Left kidney (tissue), 2 donors: Measurements from ENCODE around the gene BTG2. TPM values are rescaled to one million over a fixed set of nuclear protein-coding genes. Genes with fewer than 3 reads are reported as not detected.

ENCODE experiments used
- DNase-seq: peaks from one replicate; pipeline ENCODE4 v3.0.0-alpha.2; 2013
- polyA plus RNA-seq: library from polyadenylated mRNA; unstranded; fragments of 120-200 nt; gene quantifications from one replicate; pipeline ENCODE4 v1.2.1, GENCODE V29; 2013; ENCODE audit not compliant: insufficient read length

Gene BTG2
- polyA plus RNA-seq, 1 donor: 102 TPM

GRCh38 chr1:203275656-203276272 is 29.6 kb upstream of the BTG2 start:
- DNase-seq: no peak

- no peak for DNase-seq
These were observed 28.9 kb upstream of the BTG2 start for GRCh38 chr1:203276408-203276807.

DNA sequence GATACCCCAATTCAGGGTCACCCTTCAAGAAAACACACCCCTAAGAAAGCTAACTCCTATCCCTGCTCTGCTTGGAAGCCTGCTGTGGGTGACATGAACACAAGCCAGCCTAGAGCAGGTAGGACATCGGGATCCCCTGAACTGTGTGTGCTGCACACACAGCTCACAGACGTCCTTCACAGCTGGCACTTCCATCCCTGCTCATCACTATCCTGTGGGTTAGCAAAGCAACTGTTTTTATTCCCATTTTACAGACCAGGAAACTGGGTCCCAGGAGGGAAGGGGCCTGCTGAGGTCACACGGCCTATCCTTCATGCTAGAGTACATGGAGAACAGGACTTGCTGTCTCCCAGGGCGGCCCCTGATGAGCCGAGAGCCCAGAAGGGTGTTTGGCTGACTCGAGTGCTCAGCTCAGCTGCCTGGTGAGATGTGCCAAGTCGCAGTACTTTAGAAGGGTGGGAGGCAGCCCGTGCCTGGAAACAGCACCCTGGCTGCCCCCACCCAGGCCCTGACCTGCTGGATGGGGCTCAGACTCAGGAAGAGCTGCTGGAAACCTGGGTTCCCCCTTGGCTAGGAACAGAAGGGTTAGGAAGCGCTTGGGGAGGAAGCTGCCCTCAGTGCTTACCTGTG is 28.3 kb upstream of the BTG2 start:
- DNase-seq: no peak

DNA sequence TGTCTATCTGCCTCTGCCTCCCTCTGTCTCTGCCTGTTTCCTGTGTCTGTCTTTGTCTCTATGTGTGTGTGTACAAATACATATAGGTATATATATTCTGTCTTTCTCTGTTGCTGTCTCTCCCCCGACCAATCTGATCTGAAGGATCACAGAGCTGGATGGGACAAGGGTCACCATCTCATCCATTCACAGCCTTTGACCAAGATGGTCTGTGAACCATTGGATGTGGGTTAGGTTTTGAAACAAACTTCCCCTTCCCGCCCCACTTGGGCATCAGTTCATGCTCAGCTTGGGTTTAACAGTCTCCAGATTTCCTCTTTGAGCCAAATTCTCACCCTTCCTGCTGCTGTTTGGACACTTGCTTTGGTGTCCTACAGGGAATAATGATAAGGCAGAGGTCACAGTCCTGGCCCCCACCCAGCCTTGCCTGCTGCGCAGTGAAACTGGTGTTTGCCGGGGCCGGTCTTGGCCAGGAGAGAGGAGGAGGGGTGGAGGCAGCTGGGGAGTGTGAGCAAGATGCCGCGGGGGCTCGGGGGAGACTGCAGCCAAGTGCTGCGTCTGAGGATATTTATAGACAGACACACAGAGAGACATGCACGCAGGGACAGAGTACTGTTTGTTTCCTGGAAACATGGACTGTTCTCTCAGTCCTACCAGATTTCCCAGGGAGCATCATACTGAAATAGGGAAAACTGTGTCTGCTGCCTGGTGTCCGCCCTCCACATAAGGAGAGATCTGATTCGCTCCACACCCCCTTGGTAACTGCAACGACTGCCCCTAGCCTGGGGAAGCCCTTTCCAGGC is 27.0 kb upstream of the BTG2 start:
- DNase-seq: peak; percentile 74

- DNase-seq: no peak
These were observed 26.4 kb upstream of the BTG2 start for GRCh38 chr1:203278885-203279406.

DNA sequence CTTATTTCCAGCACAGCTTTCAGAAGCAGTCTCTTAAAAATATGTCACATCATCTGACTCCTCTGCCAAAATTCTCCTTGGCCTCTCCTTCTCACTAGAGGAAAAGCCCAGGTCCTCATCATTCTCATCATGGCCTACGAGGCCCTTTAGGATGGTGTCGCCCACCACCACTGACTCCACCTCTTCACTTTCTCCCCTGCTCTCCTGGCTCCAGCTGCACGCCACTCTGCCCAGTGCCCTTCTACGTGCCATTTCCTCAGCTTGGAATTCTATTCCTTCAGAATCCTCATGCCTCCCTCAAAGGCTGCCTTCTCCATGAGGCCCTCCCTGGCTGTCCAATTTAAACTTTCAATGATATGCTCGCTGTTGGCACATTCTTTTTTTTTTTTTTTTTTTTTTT is 25.3 kb upstream of the BTG2 start:
- DNase-seq: no peak

DNA sequence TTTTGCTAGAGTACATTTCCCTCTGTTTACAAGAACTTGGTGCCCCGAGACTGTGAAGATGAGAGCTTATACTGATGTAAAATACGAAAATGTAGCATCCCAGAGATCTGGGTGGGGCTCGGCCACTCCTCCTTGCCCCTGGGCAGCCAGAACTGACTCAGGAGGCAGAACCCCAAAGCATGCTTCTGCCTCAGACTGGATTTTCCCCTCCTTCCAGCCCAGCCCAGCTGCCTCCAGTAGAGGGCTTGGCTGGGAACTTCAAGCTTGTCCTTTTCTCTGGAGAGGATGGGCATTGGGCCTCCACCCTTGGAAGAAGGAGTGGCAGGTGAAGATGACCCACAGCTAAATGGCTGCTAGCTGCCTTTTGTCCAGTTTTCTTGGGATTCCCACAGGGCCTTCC is 24.3 kb upstream of the BTG2 start:
- DNase-seq: no peak

- no peak for DNase-seq
These were observed 23.3 kb upstream of the BTG2 start for GRCh38 chr1:203281851-203282661.

DNA sequence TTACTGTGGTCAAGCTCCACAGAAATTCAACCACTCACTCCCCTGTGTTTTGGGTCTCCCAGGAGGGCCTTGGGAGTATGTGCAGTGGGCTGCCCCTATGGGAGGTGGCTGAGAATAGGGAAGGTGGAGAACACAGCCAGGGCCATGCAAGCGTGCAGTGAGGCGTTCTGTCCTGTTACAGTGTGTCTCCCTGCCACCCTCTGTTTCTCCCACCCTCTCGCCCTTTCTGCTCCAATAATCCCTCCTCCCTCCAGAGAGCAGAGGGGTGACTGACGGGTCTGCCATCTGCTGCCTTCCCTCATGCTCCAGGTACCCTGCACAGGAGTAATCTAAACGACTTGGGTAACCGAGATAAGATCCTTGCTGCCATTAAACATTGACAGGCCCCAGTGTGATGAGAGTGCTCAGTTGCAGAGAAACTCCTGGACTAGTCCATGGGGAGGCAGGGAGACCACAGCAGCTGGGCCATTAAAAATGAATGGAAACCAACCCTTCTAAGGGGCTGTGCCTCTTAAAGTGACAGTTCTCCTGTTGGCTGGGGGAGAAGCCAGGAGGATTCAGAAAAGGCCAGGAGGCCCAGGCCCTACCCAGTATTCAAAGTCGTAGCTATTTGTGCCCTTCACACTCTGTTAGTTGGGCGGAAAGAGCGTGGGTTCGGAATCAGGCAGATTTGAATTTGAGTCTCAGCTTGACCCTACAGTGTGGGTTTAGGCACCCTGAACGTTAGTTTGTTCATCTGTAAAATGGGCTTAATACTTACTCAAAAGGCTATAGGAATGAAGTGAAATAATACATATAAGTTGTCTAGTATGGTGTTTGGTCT is 22.4 kb upstream of the BTG2 start:
- peak; percentile 78 for DNase-seq

DNA sequence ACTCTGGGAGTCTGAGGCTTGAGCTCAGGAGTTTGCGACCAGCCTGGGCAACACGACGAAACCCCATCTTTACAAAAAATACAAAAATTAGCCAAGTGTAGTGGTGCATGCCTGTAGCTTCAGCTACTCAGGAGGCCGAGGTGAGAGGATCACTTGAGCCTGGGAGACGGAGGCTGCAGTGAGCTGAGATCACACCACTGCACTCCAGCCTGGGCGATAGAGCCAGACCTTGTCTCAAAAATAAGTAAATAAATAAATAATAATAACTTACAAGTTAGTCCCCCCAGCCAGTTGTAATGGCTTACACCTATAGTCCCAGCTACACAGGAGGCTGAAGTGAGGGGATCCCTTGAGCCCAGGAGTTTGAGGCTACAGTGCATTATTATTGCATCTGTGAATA is 21.7 kb upstream of the BTG2 start:
- DNase-seq: no peak

GRCh38 chr1:203284411-203285123 is 20.8 kb upstream of the BTG2 start:
- no peak for DNase-seq

GRCh38 chr1:203286161-203286984 is 18.9 kb upstream of the BTG2 start:
- no peak for DNase-seq

DNA sequence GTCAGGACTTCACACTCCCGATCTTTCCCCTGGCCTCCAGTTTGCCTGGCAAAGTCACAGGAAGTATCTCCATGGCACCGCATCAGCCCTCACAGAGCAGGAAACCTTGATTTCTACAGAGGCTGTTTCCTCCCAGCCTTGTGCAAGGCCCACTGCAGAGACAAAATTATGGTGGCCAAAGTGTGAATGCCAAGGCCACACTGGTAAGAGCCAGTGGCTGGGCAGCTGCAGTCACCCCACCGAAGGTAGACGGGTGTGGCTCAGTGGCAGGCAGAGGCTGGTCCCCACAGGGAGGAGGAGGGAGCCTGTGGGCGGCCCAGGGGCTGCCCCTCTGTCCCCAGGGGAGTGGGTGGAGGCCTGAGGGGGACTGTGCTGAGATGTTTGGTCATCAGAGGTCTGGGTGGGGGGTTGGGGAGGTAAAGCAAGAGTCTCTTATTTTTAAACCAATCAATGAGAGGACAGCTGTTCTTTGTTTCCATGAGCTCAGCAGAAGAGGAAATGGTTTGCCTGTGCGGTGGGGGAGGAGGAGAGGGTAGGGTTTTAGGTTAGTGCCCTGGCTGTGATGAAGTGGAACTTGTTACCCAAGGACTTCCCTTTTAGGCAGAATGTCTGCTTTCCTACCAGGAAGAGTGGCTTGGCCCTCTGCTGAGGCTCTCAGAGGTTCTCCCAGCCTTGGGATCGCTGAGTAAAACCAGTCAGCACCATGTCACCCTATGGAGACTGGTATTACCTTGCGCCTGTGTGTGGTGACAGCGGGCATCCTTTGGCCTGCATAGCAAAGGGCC is 18.0 kb upstream of the BTG2 start:
- DNase-seq: no peak

- DNase-seq: no peak
These were observed 17.4 kb upstream of the BTG2 start for GRCh38 chr1:203287898-203288297.

GRCh38 chr1:203288400-203288799 is 16.9 kb upstream of the BTG2 start:
- no peak for DNase-seq

DNA sequence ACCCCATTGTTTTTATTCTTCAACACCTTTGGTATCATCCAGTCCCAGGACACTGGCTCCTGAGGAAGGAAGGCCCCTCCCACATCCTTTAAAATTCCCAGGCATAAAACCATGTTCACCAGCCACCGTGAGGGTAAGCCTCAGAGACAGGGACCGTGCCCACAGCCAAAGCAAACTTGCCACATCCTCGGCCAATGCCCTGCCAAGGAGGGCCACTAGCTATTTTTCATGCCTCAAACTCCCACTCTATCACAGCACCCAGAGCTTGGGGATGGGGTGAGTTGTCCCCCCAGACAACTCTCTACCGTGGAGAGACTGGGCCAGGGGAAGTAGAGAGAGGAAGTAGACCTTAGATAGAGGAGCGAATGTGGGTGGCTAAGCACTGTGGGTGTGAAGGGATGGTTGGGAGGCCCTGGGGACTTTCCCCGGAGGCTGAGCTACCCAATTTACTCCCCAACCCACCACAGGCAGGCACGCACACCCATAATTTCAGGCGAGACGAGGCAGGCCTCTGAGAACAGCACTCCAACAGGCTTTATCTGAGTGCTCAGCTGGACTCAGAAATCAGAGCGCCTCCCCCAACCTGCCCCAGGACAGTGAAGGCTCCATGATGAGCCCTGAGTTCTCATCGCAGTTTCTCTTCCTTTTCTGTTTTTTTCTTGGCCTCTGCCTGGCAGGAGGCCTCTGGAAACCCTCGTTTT is 15.9 kb upstream of the BTG2 start:
- no peak for DNase-seq

DNA sequence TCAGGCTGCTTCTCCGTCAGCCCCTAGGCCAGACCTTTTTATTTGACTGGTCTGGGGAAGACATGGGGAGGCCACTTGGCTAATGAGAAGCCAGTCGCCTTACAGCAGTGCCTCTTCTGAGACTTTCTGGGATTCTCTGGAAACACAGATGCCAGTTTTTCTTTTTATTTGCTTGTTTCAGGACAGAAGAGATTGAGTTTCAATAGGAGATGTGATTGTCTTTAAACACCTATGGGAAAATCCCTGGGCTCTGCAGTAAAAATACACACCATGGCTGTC is 15.4 kb upstream of the BTG2 start:
- no peak for DNase-seq

DNA sequence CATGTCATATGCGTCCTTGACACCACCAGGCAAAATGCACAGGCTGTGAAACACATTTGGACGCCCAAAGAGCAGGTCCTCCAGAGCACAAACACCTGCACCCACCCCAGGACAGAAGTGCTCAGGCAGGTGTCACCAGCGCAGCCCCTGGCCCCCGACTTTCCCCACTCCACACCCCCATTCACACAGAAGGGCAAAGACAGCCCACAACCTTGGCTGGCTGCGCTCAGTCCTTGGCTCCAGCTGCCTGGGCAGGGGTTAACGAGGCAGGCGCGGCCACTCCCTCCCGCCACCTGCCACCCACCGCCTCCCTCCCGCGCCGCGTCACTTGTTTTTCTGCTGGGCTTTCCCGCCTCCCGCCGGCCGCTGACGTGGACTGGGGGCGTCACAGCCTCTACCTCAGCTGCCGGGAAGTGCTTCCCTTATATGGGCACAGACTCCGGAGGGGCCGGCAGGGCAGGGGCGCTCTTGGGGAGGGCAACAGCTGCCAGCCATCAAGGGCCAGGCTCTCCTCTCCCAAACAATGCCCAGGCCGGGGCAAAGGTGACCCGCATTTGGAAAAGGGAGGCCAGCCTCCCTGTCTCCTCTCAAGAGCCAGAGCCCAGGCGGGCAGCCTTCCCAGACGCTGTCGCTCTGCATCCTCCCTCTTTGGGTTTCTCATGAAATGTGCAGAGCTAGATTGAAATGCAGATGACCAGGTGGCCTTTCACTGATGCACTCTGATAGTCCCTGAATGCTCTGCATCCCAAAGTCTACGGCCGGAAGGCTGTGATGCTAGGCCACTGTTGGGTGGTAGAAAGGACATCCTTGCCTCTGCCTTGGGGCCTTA is 14.8 kb upstream of the BTG2 start:
- peak; percentile 94 for DNase-seq
